HG02759 (cell line): ENCODE results near the gene KRT4.
"Not testable (repeated sequence)": the region's sequence is repeated elsewhere in the genome, so short reads cannot be mapped to it uniquely, and the experiment has no call there.

Experiments used
- ATAC-seq: cut with Tn5 transposase; IDR thresholded peaks from one replicate; pipeline ENCODE4 v1.9.1; 2021; ENCODE audit warnings: mild to moderate bottlenecking, moderate library complexity; ENCODE audit not compliant: unreplicated experiment

Gene KRT4

GRCh38 chr12:52813885-52814709, at the start of gene KRT4:
TSS of gene KRT4 (minus strand) at chr12:52814116. CDS start at chr12:52814058, 58 bp downstream.
- ATAC-seq: no peak

GRCh38 chr12:52862023-52862422, 48.1 kb upstream of the KRT4 start:
- ATAC-seq: no peak

- ATAC-seq: no peak
Measured at GRCh38 chr12:52861511-52861910, 47.6 kb upstream of the KRT4 start.

GRCh38 chr12:52860102-52860823, 46.3 kb upstream of the KRT4 start:
- ATAC-seq: no peak

GRCh38 chr12:52857500-52857899, 43.6 kb upstream of the KRT4 start:
- ATAC-seq: no peak

GRCh38 chr12:52856787-52857186, 42.9 kb upstream of the KRT4 start:
- no peak for ATAC-seq

GRCh38 chr12:52856077-52856476, 42.2 kb upstream of the KRT4 start:
- ATAC-seq: not testable (repeated sequence)

GRCh38 chr12:52851787-52852186, 37.9 kb upstream of the KRT4 start:
- no peak for ATAC-seq

GRCh38 chr12:52850681-52851080, 36.8 kb upstream of the KRT4 start:
- no peak for ATAC-seq

- no peak for ATAC-seq
Measured at GRCh38 chr12:52849511-52849910, 35.6 kb upstream of the KRT4 start.

- ATAC-seq: no peak
Measured at GRCh38 chr12:52848661-52849255, 34.8 kb upstream of the KRT4 start, which contains the start of gene KRT78. TSS of gene KRT78 (minus strand) at chr12:52848994. CDS start at chr12:52848930, 64 bp downstream.

GRCh38 chr12:52847335-52848102, 33.6 kb upstream of the KRT4 start:
- ATAC-seq: no peak

GRCh38 chr12:52846356-52846970, 32.5 kb upstream of the KRT4 start:
- ATAC-seq: no peak

GRCh38 chr12:52845946-52846345, 32.0 kb upstream of the KRT4 start:
- no peak for ATAC-seq

GRCh38 chr12:52844386-52844785, 30.5 kb upstream of the KRT4 start:
- no peak for ATAC-seq

GRCh38 chr12:52839436-52840105, 25.7 kb upstream of the KRT4 start:
- ATAC-seq: no peak

- no peak for ATAC-seq
Measured at GRCh38 chr12:52838609-52839435, 24.9 kb upstream of the KRT4 start.

GRCh38 chr12:52837781-52838608, 24.1 kb upstream of the KRT4 start:
- no peak for ATAC-seq
